Measurements from ENCODE around the gene SALL3.
"Not testable (repeated sequence)": the region's sequence is repeated elsewhere in the genome, so short reads cannot be mapped to it uniquely, and the experiment has no call there.

Gene SALL3

DNA sequence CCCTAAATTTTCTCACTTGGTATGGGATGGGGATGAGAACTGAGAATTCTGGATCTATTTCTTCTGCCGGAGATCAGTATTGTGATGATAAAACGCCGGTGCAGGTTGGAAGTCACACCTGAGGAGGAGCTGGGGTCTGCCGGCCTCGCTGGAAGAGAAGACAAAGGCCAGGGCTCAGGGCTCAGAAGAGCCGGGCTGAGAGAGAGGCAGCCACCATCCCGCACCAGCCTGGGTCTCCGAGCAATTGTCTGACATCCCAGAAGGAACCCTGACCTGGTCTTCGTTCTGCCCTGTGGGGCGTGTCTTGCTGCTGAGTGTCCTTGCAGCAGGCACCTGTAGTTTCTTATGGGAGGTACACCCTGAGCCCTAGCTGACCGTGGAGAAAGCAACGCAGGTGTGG is 31.4 kb upstream of the SALL3 start:
- H3K36me3 Mint-ChIP-seq (ENCODE audit: insufficient read depth): no peaks in the 10 kb centered on the region
- no peak overlapping the region for H3K4me3 Mint-ChIP-seq
- peaks cover 43% of the 10 kb centered on the region for H3K27me3 Mint-ChIP-seq

DNA sequence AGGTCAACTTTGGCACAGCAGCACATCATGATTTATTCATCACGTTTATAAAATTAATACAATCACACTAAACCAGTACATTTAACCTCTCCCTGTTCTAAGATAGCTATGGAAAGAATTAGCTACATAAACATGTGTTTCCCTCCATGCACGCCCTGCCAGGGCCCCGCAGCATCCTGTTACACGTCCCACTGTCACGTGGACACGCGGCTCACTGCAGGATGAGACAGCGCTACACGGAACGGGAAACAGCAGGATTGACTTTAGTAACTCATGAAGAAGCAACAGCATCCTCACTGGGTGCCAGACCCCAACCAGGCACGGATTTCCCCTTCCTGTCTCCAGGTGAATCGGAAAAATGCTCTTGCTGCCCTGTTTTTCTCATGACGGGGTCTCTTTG is 30.9 kb upstream of the SALL3 start:
- Mint-ChIP-seq H3K36me3 (ENCODE audit: insufficient read depth) (no peaks in the 10 kb centered on the region), H3K4me3 (no peak overlapping the region), H3K27me3 (peaks cover 38% of the 10 kb centered on the region), H3K9me3 (no peaks in the 10 kb centered on the region), H3K4me1 (no peaks in the 10 kb centered on the region), H3K27ac (ENCODE audit: low read depth) (no peak overlapping the region)
- no peak for DNase-seq (ENCODE audit: low spot score in 2 of 2)
- no peak for ATAC-seq (replicated peaks; ENCODE audit: extremely low read depth, poor library complexity, severe bottlenecking)

More for the DNA sequence above, 31.4 kb upstream of the SALL3 start:
- no peak for ATAC-seq (replicated peaks; ENCODE audit: extremely low read depth, poor library complexity, severe bottlenecking)
- Mint-ChIP-seq H3K4me1 (no peaks in the 10 kb centered on the region), H3K9me3 (no peaks in the 10 kb centered on the region), H3K27ac (ENCODE audit: low read depth) (no peak overlapping the region)
- no peak for DNase-seq (ENCODE audit: low spot score in 2 of 2)

DNA sequence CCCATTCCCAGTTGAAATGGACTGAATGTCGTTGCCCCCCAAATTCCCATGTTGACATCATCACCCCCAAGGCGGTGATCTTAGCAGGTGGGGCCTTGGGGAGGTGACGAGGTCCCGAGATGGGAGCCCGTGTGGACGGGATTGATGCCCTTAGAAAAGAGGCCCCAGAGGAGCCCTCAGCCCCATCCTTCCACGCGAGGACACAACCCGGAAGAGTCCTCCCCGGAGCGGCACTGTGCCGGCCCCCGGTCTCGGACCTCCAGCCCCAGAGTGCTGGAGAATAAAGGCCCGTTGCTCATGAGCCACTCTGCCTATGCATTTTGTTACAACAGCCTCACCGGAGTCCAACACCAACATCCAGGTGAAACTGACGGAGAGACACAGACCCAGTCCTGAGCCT is 30.4 kb upstream of the SALL3 start:
- no peaks in the 10 kb centered on the region for H3K4me1 Mint-ChIP-seq
- ATAC-seq (replicated peaks; ENCODE audit: extremely low read depth, poor library complexity, severe bottlenecking) (no peak), DNase-seq (ENCODE audit: low spot score in 2 of 2) (no peak)
- H3K36me3 Mint-ChIP-seq (ENCODE audit: insufficient read depth): no peaks in the 10 kb centered on the region
- no peak overlapping the region for H3K4me3 Mint-ChIP-seq
- no peaks in the 10 kb centered on the region for H3K9me3 Mint-ChIP-seq
- H3K27me3 Mint-ChIP-seq: peaks cover 33% of the 10 kb centered on the region
- no peak overlapping the region for H3K27ac Mint-ChIP-seq (ENCODE audit: low read depth)

DNA sequence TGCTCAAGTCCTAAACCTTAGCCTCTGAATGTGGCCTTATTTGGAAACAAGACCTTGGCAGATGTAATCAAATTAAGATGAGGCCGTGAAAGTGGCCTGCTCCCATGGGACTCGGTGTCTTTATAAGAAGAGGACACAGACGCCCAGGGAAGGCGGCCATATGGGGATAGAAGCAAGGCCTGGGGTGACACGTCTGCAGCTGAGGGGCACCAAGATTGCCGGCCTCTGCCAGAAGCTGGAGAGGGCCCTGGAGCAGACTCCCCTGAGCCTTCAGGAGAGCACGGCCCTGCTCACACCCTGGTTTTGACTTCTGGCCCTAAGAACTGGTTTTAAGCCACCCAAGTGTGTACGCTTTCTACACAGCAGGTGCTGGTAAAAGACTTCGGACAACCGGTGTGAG is 29.2 kb upstream of the SALL3 start:
- Mint-ChIP-seq H3K4me3 (no peak overlapping the region), H3K27ac (ENCODE audit: low read depth) (no peak overlapping the region), H3K4me1 (no peaks in the 10 kb centered on the region), H3K9me3 (no peaks in the 10 kb centered on the region), H3K36me3 (ENCODE audit: insufficient read depth) (no peaks in the 10 kb centered on the region), H3K27me3 (peaks cover 29% of the 10 kb centered on the region)
- DNase-seq (ENCODE audit: low spot score in 2 of 2) (no peak), ATAC-seq (replicated peaks; ENCODE audit: extremely low read depth, poor library complexity, severe bottlenecking) (no peak)

DNA sequence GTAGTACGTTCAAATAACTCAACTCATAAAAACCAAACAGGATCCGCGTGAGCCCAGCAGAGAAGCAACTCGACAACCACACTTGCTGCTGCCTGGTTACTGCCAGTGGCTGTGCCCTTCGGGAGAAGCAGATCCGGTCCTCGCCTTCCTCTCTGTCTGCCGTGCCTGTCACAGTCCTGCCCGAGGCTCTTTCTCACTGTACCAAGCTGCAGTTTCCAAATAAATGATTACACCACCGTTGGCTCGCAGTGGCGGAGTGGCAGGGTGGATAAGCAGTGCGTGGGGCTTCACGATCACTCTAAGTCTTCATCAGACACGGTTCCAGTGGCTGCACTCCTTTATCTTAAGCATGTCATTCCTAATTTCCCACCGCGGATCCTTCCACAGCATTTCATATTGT is 26.1 kb upstream of the SALL3 start:
- H3K4me1 Mint-ChIP-seq: no peaks in the 10 kb centered on the region
- peaks cover 6% of the 10 kb centered on the region for H3K27me3 Mint-ChIP-seq
- no peak overlapping the region for H3K27ac Mint-ChIP-seq (ENCODE audit: low read depth)
- no peaks in the 10 kb centered on the region for H3K9me3 Mint-ChIP-seq
- ATAC-seq (replicated peaks; ENCODE audit: extremely low read depth, poor library complexity, severe bottlenecking) (no peak), DNase-seq (ENCODE audit: low spot score in 2 of 2) (no peak)
- no peak overlapping the region for H3K4me3 Mint-ChIP-seq
- H3K36me3 Mint-ChIP-seq (ENCODE audit: insufficient read depth): no peaks in the 10 kb centered on the region

DNA sequence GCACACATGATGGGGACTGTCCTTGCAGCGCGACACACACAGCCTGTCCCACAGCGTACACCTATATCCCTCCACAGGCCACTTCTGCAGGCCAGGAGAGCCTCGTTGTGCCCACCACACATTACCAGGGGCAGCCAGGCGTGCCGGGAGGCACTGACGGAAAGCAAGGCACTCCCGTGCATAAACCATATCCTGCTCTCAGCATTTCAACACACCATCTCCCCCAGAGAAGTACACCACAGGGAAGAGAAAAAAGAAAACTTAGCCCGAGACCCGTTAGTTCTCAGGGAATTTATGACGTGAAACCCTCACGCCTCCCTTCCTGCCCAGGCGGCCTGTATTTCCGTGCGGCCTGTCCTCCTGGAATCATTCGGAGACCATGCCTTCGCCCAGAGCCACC is 24.6 kb upstream of the SALL3 start:
- Mint-ChIP-seq H3K36me3 (ENCODE audit: insufficient read depth) (no peaks in the 10 kb centered on the region), H3K27me3 (no peaks in the 10 kb centered on the region), H3K27ac (ENCODE audit: low read depth) (no peak overlapping the region), H3K4me3 (no peak overlapping the region), H3K9me3 (no peaks in the 10 kb centered on the region), H3K4me1 (no peaks in the 10 kb centered on the region)
- no peak for DNase-seq (ENCODE audit: low spot score in 2 of 2)
- no peak for ATAC-seq (replicated peaks; ENCODE audit: extremely low read depth, poor library complexity, severe bottlenecking)

DNA sequence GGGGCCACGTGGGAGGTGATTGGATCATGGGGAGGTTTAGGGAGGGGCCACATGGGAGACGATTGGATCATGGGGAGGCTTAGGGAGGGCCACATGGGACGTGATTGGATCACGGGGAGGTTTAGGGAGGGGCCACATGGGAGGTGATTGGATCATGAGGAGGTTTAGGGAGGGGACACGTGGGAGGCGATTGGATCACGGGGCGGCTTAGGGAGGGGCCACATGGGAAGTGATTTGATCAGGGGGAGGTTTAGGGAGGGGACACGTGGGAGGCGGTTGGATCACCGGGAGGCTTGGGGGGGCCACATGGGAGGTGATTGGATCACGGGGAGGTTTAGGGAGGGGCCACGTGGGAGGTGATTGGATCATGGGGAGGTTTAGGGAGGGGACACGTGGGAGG is 22.5 kb upstream of the SALL3 start:
- Mint-ChIP-seq H3K36me3 (ENCODE audit: insufficient read depth) (no peaks in the 10 kb centered on the region), H3K27ac (ENCODE audit: low read depth) (no peak overlapping the region), H3K4me1 (no peaks in the 10 kb centered on the region), H3K4me3 (no peak overlapping the region), H3K9me3 (peaks cover 5% of the 10 kb centered on the region), H3K27me3 (no peaks in the 10 kb centered on the region)
- ATAC-seq (replicated peaks; ENCODE audit: extremely low read depth, poor library complexity, severe bottlenecking) (no peak), DNase-seq (ENCODE audit: low spot score in 2 of 2) (no peak)

DNA sequence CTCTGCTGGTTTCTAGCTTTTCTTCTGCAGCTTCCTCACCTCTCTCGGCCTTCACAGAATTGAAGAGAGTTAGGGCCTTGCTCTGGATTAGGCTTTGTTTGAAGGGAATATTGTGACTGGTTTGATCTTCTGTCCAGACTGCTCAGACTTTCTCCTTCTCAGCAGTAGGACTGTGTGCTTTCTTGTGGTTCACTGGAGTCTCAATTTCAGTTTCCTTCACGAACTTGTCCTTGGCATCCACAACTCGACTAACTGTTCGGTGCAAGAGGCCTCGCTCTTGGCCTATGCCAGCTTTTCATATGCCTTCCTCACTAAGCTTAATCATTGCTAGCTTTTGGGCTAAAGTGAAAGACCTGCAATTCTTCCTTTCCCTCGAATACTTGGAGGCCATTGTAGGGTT is 18.9 kb upstream of the SALL3 start:
- Mint-ChIP-seq H3K36me3 (ENCODE audit: insufficient read depth) (no peaks in the 10 kb centered on the region), H3K4me3 (no peak overlapping the region), H3K4me1 (no peaks in the 10 kb centered on the region), H3K27me3 (no peaks in the 10 kb centered on the region), H3K27ac (ENCODE audit: low read depth) (no peak overlapping the region), H3K9me3 (peaks cover 18% of the 10 kb centered on the region)
- DNase-seq (ENCODE audit: low spot score in 2 of 2) (no peak), ATAC-seq (replicated peaks; ENCODE audit: extremely low read depth, poor library complexity, severe bottlenecking) (no peak)

DNA sequence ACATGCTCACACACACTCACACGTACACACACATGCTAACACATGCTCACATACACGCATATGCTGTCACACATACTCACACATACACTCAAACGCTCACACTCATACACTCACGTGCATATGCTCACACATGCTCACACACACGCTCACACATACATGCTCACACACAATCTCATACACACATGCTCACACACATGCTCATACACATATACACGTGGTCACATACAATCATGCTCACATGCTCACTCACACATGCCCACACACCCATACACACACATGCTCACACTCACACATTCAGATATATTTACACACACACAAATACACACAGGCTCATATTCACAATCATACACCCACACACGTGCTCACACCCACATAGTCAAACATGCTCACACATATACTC is 17.5 kb upstream of the SALL3 start:
- Mint-ChIP-seq H3K4me3 (no peak overlapping the region), H3K4me1 (no peaks in the 10 kb centered on the region), H3K36me3 (ENCODE audit: insufficient read depth) (no peaks in the 10 kb centered on the region), H3K9me3 (peaks cover 18% of the 10 kb centered on the region), H3K27me3 (no peaks in the 10 kb centered on the region), H3K27ac (ENCODE audit: low read depth) (no peak overlapping the region)
- no peak for ATAC-seq (replicated peaks; ENCODE audit: extremely low read depth, poor library complexity, severe bottlenecking)
- no peak for DNase-seq (ENCODE audit: low spot score in 2 of 2)

DNA sequence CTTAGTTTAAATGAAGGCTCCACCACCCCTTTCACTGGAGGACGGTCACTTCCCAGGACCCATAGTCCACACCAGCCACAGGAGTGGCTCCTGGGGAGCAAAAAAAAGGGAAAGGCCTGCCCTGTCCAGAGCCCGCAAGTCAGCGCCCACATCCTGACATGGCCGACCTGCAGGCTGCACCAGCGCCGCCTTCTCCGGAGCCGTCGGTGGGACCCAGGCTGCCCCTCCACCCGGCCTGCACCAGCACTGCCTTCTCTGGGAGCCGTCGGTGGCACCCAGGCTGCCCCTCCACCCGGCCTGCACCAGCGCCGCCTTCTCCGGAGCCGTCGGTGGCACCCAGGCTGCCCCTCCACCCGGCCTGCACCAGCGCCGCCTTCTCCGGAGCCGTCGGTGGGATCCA is 14.9 kb upstream of the SALL3 start:
- not testable (repeated sequence) for DNase-seq (ENCODE audit: low spot score in 2 of 2); H3K4me3 Mint-ChIP-seq; ATAC-seq (replicated peaks; ENCODE audit: extremely low read depth, poor library complexity, severe bottlenecking); H3K36me3 Mint-ChIP-seq (ENCODE audit: insufficient read depth); H3K27ac Mint-ChIP-seq (ENCODE audit: low read depth); H3K4me1 Mint-ChIP-seq
- Mint-ChIP-seq H3K27me3 (peaks cover 19% of the 10 kb centered on the region), H3K9me3 (peaks cover 18% of the 10 kb centered on the region)

DNA sequence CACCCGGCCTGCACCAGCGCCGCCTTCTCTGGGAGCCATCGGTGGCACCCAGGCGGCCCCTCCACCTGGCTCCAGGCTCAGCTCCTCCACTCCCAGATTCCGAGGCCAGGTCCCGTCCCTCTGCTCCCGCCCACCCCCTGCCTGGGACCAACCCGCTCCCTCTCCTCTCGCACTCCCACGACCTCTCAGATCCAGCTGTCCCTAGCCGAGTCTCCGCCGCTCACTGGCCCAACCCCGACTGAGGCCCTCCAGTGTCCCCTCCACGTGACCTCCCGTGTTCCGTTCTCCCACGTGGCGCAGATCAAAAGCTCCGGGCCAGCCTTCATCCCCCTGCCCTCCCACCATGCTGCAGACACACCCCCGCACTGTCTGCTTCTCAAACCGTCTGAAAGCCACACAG is 14.4 kb upstream of the SALL3 start:
- DNase-seq (ENCODE audit: low spot score in 2 of 2) (no peak), ATAC-seq (replicated peaks; ENCODE audit: extremely low read depth, poor library complexity, severe bottlenecking) (no peak)
- H3K4me1 Mint-ChIP-seq: no peaks in the 10 kb centered on the region
- no peak overlapping the region for H3K27ac Mint-ChIP-seq (ENCODE audit: low read depth)
- H3K27me3 Mint-ChIP-seq: peaks cover 24% of the 10 kb centered on the region
- H3K9me3 Mint-ChIP-seq: peaks cover 18% of the 10 kb centered on the region
- H3K36me3 Mint-ChIP-seq (ENCODE audit: insufficient read depth): no peaks in the 10 kb centered on the region
- H3K4me3 Mint-ChIP-seq: no peak overlapping the region

DNA sequence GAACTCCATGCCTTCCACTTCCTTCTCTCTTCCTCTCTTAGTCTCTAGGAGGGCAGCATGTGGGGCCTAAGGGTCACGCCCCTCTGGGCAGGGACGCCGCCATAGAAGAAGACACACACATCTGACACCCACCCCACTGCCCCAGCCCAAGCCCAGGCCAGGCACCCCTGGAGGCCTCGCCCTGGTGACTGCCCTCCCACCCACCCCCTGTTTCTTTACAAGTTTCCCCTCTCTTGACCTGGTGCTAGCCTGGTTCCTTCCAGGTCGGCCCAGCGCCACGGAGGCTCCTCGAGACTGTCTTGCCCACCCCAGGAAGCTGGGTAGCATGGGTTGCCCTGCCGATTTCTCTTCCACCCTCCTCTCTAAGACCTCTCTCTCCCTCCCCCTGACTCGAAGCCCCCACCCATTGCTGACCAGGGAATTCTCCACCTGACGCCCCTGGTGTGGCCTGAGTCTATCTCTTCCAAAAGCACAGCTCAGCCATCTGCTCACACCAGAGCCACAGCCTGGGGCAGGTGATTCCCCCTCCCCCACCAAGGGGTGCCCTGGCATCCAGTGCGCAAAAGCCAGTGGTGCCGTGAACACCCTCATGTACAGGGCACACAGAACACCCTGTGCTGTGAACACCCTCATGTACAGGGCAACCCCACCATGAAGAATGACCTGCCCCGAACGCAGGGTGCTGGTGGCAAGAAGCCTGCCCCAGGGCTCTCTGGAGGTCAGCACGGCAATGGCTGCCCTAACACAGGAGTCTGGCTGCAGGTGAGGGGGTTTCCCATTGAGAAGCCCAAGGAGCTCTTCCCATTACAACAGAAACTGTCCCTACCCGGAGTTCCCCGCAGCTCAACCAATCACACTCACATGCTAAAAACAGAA is 13.5 kb upstream of the SALL3 start:
- Mint-ChIP-seq H3K27me3 (peaks cover 33% of the 10 kb centered on the region), H3K9me3 (peaks cover 18% of the 10 kb centered on the region), H3K27ac (ENCODE audit: low read depth) (no peak overlapping the region), H3K4me3 (no peak overlapping the region), H3K4me1 (no peaks in the 10 kb centered on the region), H3K36me3 (ENCODE audit: insufficient read depth) (no peaks in the 10 kb centered on the region)
- no peak for ATAC-seq (replicated peaks; ENCODE audit: extremely low read depth, poor library complexity, severe bottlenecking)
- DNase-seq (ENCODE audit: low spot score in 2 of 2): no peak

DNA sequence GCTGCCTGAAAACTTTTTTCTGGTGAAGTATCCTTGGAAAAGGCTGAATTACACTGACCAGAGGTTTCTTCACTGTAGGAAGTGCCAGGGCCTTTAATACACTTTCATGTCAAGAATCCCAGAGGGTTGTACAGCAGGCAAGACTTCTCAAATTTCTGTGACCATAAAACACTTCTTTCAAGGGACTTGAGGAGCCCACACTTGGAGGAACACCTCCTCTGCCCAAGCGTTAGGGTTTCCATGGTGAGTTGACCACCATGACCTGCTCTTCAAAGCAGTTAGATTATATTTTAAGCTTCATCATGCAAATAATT is 12.9 kb upstream of the SALL3 start:
- Mint-ChIP-seq H3K27ac (ENCODE audit: low read depth) (no peak overlapping the region), H3K4me1 (no peaks in the 10 kb centered on the region), H3K9me3 (peaks cover 17% of the 10 kb centered on the region), H3K4me3 (no peak overlapping the region), H3K27me3 (peaks cover 39% of the 10 kb centered on the region), H3K36me3 (ENCODE audit: insufficient read depth) (no peaks in the 10 kb centered on the region)
- DNase-seq (ENCODE audit: low spot score in 2 of 2) (no peak), ATAC-seq (replicated peaks; ENCODE audit: extremely low read depth, poor library complexity, severe bottlenecking) (no peak)

All from central memory CD8-positive, alpha-beta T cell (primary cell).